Smooth muscle cell (in vitro differentiated cells): ENCODE data around the gene GNMT. TPM values are rescaled to one million over a fixed set of nuclear protein-coding genes. Genes with fewer than 3 reads are reported as not detected.

Experiments used
- DNase-seq: peaks from one replicate; lab custom pipeline; 2025; ENCODE audit not compliant: unreplicated experiment; lab: John Stamatoyannopoulos, UW
- H2AFZ ChIP-seq: fragments of 200-600 bp; sonication (generic); 2 replicates; pipeline ENCODE4 v1.6.0; 2016; ENCODE audit warnings: antibody characterized with exemption, low read depth, mild to moderate bottlenecking
- H3F3A ChIP-seq: fragments of 200-600 bp; sonication (generic); 2 replicates; pipeline ENCODE4 v1.6.0; 2017; ENCODE audit warnings: antibody characterized with exemption, low read depth
- H3K27ac ChIP-seq: fragments of 200-600 bp; sonication (generic); 2 replicates; pipeline ENCODE4 v1.5.1; 2016; ENCODE audit warnings: low read depth, mild to moderate bottlenecking
- H3K27me3 ChIP-seq: fragments of 200-600 bp; sonication (generic); 2 replicates; pipeline ENCODE4 v1.6.1; 2016; ENCODE audit warnings: low read depth, mild to moderate bottlenecking
- H3K36me3 ChIP-seq: fragments of 200-600 bp; sonication (generic); 2 replicates; pipeline ENCODE4 v1.5.1; 2016; ENCODE audit warnings: low read depth
- H3K4me1 ChIP-seq: fragments of 200-600 bp; sonication (generic); 2 replicates; pipeline ENCODE4 v1.5.1; 2016; ENCODE audit warnings: low read depth
- H3K4me2 ChIP-seq: fragments of 200-600 bp; sonication (generic); 2 replicates; pipeline ENCODE4 v1.6.0; 2016; ENCODE audit warnings: mild to moderate bottlenecking
- H3K4me3 ChIP-seq: fragments of 200-600 bp; sonication (generic); 2 replicates; pipeline ENCODE4 v1.5.1; 2016; ENCODE audit warnings: mild to moderate bottlenecking
- H3K79me2 ChIP-seq: fragments of 200-600 bp; sonication (generic); 2 replicates; pipeline ENCODE4 v1.6.0; 2016; ENCODE audit warnings: low read depth, mild to moderate bottlenecking
- H3K9ac ChIP-seq: fragments of 200-600 bp; sonication (generic); 2 replicates; pipeline ENCODE4 v1.6.0; 2016; ENCODE audit warnings: low read depth
- H3K9me3 ChIP-seq: fragments of 200-600 bp; sonication (generic); replicated peaks from 2 replicates; pipeline ENCODE4 v1.5.1; 2016; ENCODE audit warnings: low read depth
- H4K20me1 ChIP-seq: fragments of 200-600 bp; sonication (generic); 2 replicates; pipeline ENCODE4 v1.6.0; 2016; ENCODE audit warnings: low read depth
- WGBS: methylation state at CpG from one replicate; pipeline ENCODE4 v1.1.7; 2016; ENCODE audit warnings: low lambda C conversion rate; 5-methylcytosine and 5-hydroxymethylcytosine counted together
- polyA plus RNA-seq: library from polyadenylated mRNA; unstranded; fragments of >200 nt; fragmentation: Nextera tagmentation; extraction: Ambion mirVana; gene quantifications from 2 replicates; pipeline ENCODE4 v1.2.1, GENCODE V29; 2016
- total RNA-seq: library from RNA; depleted of rRNA; stranded (reverse); fragments of >200 nt; gene quantifications from 2 replicates; pipeline ENCODE4 v1.2.3, GENCODE V29; 2014
- TF ChIP-seq, protein P1 (sequence below): fragments of 200-600 bp; sonication (generic); IDR thresholded peaks from 2 replicates; pipeline ENCODE4 v1.5.1; 2017; ENCODE audit warnings: borderline replicate concordance, mild to moderate bottlenecking, antibody characterized with exemption; ENCODE audit not compliant: insufficient read depth, poor library complexity, severe bottlenecking

GNMT gene
- total and polyA plus RNA-seq, 2 experiments from 2014 or later, result not detected

DNA sequence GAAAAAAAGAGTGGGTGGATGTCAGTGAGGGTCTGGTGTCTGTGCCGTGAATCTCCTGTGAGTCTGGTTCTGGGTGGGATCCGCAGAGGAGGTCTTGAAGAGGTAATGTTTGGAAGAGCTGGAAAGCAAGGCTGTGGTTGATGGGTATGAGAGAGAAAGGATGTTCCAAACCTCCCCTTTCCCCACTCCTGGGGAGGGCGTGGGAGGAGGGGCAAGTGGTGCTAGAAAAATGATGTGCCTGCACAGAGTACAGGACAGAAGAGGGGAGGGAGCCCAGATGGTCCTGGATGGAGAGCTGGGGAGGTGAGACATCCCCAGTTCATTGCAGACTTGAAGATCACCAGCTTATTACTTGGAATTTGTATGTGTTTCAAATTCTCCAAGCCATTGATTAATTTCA is 28.1 kb upstream of the GNMT start:
- Histone ChIP-seq H3K27me3 (no peaks in the 10 kb centered on the region), H3K9me3 (no peaks in the 10 kb centered on the region), H4K20me1 (no peaks in the 10 kb centered on the region), H3K4me1 (peaks cover 17% of the 10 kb centered on the region), H3K79me2 (peaks cover 36% of the 10 kb centered on the region), H3F3A (peaks cover 18% of the 10 kb centered on the region), H2AFZ (no peak overlapping the region), H3K4me3 (no peak overlapping the region), H3K9ac (no peak overlapping the region), H3K27ac (no peak overlapping the region), H3K36me3 (no peaks in the 10 kb centered on the region), H3K4me2 (no peak overlapping the region)
- DNase-seq, result no peak
- TF ChIP-seq, protein P1, sequence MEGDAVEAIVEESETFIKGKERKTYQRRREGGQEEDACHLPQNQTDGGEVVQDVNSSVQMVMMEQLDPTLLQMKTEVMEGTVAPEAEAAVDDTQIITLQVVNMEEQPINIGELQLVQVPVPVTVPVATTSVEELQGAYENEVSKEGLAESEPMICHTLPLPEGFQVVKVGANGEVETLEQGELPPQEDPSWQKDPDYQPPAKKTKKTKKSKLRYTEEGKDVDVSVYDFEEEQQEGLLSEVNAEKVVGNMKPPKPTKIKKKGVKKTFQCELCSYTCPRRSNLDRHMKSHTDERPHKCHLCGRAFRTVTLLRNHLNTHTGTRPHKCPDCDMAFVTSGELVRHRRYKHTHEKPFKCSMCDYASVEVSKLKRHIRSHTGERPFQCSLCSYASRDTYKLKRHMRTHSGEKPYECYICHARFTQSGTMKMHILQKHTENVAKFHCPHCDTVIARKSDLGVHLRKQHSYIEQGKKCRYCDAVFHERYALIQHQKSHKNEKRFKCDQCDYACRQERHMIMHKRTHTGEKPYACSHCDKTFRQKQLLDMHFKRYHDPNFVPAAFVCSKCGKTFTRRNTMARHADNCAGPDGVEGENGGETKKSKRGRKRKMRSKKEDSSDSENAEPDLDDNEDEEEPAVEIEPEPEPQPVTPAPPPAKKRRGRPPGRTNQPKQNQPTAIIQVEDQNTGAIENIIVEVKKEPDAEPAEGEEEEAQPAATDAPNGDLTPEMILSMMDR, result no peak
- WGBS, result 88% methylated on average over 3 of the region's 3 CpGs

DNA sequence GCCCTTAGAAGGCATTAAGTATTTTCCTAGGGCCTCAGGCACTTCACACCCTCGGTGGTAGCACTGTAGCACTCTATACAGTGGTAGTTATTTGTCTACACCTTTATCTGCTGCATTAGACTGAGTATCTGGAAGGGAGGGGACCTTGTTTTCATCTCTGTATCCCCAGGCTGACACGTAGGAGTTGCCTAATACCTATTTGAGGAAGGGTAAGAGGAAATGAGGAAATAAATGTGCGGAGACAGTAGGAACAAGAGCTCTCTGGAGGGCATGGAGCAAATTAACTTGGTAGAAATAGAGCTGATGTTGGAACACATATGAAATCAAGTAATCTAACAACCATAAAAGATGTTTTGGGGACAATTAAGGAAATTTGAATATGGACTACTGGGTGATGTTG is 27.3 kb upstream of the GNMT start:
- peaks cover 15% of the 10 kb centered on the region for H3K4me1 ChIP-seq
- no peaks in the 10 kb centered on the region for H4K20me1 ChIP-seq
- 61% methylated on average over 3 of the region's 3 CpGs for WGBS
- no peak for DNase-seq
- no peaks in the 10 kb centered on the region for H3K9me3 ChIP-seq
- H3K4me3 ChIP-seq, result no peak overlapping the region
- TF ChIP-seq, protein P1, result no peak
- H3K27ac ChIP-seq, result no peak overlapping the region
- H3K9ac ChIP-seq, result no peak overlapping the region
- no peak overlapping the region for H3K4me2 ChIP-seq
- no peaks in the 10 kb centered on the region for H3K36me3 ChIP-seq
- peaks cover 36% of the 10 kb centered on the region for H3K79me2 ChIP-seq
- no peaks in the 10 kb centered on the region for H3K27me3 ChIP-seq
- H3F3A ChIP-seq, result peaks cover 18% of the 10 kb centered on the region
- H2AFZ ChIP-seq, result no peak overlapping the region

DNA sequence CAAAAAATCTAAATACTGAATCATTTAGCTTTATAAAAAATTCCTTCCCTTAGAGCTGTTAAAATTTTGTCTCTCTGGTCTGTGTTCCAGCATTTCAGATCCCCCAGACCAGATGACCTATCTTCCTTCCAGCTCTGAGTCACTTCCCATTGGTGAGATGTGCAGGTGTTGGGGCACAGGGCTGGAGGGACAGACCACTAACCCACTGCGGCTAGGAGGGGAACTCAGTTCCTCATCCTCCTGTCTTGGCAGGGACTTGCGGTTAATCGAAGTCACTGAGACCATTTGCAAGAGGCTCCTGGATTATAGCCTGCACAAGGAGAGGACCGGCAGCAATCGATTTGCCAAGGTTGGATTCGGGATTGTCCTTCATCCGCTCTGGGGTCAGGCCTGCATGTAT is 25.2 kb upstream of the GNMT start:
- no peak for DNase-seq
- no peaks in the 10 kb centered on the region for H4K20me1 ChIP-seq
- TF ChIP-seq, protein P1, result no peak
- H3K27me3 ChIP-seq, result no peaks in the 10 kb centered on the region
- no peaks in the 10 kb centered on the region for H3K9me3 ChIP-seq
- H3K4me1 ChIP-seq, result peaks cover 8% of the 10 kb centered on the region
- H3K4me3 ChIP-seq, result no peak overlapping the region
- peaks cover 9% of the 10 kb centered on the region for H3F3A ChIP-seq
- no peak overlapping the region for H2AFZ ChIP-seq
- H3K27ac ChIP-seq, result no peak overlapping the region
- H3K4me2 ChIP-seq, result no peak overlapping the region
- H3K79me2 ChIP-seq, result peaks cover 36% of the 10 kb centered on the region
- 97% methylated on average over 7 of the region's 7 CpGs for WGBS
- no peak overlapping the region for H3K9ac ChIP-seq
- no peaks in the 10 kb centered on the region for H3K36me3 ChIP-seq

DNA sequence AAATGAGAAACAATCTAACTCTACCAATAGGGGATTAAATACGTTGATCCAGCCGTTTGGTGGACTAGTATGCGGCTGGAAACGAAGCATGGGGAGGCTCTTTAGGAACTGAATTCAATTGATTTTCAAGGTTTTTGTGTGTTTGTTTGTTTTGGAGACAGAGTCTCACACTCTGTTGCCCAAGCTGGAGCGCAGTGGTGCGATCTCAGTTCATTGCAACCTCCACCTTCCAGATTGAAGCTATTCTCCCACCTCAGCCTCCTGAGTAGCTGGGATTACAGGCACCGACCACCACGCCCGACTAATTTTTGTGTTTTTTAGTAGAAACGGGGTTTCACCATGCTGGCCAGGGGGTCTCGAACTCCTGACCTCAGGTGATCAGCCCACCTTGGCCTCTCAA is 24.2 kb upstream of the GNMT start:
- WGBS, result 96% methylated on average over 11 of the region's 11 CpGs
- no peak for DNase-seq
- Histone ChIP-seq H3K4me2 (no peak overlapping the region), H3K79me2 (peaks cover 34% of the 10 kb centered on the region), H3K27me3 (no peaks in the 10 kb centered on the region), H4K20me1 (no peaks in the 10 kb centered on the region), H3K4me3 (no peak overlapping the region), H2AFZ (no peak overlapping the region), H3F3A (no peaks in the 10 kb centered on the region), H3K4me1 (no peaks in the 10 kb centered on the region), H3K9ac (no peak overlapping the region), H3K9me3 (no peaks in the 10 kb centered on the region), H3K36me3 (no peaks in the 10 kb centered on the region), H3K27ac (no peak overlapping the region)
- TF ChIP-seq, protein P1, result no peak
